Effector CD4-positive, alpha-beta T cell (primary cell): ENCODE results near the gene LRRC1.

Source experiments
- DNase-seq: peaks from one replicate; pipeline ENCODE4 v3.0.0-alpha.2; 2020

The LRRC1 gene

GRCh38 chr6:53818858-53819609, 24.2 kb downstream of the LRRC1 start:
- DNase-seq: no peak

- no peak for DNase-seq
Measured at GRCh38 chr6:53822401-53823125, 27.8 kb downstream of the LRRC1 start.

- no peak for DNase-seq
Measured at GRCh38 chr6:53824714-53825113, 29.9 kb downstream of the LRRC1 start.

- DNase-seq: no peak
Measured at GRCh38 chr6:53825532-53826321, 30.9 kb downstream of the LRRC1 start.

- DNase-seq: no peak
Measured at GRCh38 chr6:53827531-53827930, 32.7 kb downstream of the LRRC1 start.

GRCh38 chr6:53828215-53828614, 33.4 kb downstream of the LRRC1 start:
- no peak for DNase-seq

GRCh38 chr6:53828966-53829697, 34.3 kb downstream of the LRRC1 start:
- DNase-seq: no peak

- DNase-seq: no peak
Measured at GRCh38 chr6:53829698-53830221, 35.0 kb downstream of the LRRC1 start.

GRCh38 chr6:53830366-53830765, 35.6 kb downstream of the LRRC1 start:
- DNase-seq: no peak

GRCh38 chr6:53831081-53831869, 36.5 kb downstream of the LRRC1 start:
- DNase-seq: no peak

GRCh38 chr6:53831936-53832660, 37.3 kb downstream of the LRRC1 start:
- no peak for DNase-seq

- DNase-seq: no peak
Measured at GRCh38 chr6:53833155-53833554, 38.4 kb downstream of the LRRC1 start.

GRCh38 chr6:53834132-53834531, 39.3 kb downstream of the LRRC1 start:
- no peak for DNase-seq

GRCh38 chr6:53837865-53838769, 43.3 kb downstream of the LRRC1 start:
- no peak for DNase-seq

- DNase-seq: no peak
Measured at GRCh38 chr6:53840027-53840426, 45.2 kb downstream of the LRRC1 start.

- DNase-seq: no peak
Measured at GRCh38 chr6:53845280-53846195, 50.7 kb downstream of the LRRC1 start.

GRCh38 chr6:53846250-53846649, 51.4 kb downstream of the LRRC1 start:
- DNase-seq: no peak

GRCh38 chr6:53847796-53848314, 53.0 kb downstream of the LRRC1 start:
- no peak for DNase-seq

- DNase-seq: no peak
Measured at GRCh38 chr6:53850527-53850926, 55.7 kb downstream of the LRRC1 start.
